Fibroblast of skin of scalp (primary cell): ENCODE measurements around the gene ELMO3.
A peak's percentile ranks its signal among the peaks of the same experiment; 100 is the strongest.

Source experiments
- DNase-seq: peaks from one replicate; pipeline ENCODE4 v3.0.0-alpha.2; 2013

Gene ELMO3

DNA sequence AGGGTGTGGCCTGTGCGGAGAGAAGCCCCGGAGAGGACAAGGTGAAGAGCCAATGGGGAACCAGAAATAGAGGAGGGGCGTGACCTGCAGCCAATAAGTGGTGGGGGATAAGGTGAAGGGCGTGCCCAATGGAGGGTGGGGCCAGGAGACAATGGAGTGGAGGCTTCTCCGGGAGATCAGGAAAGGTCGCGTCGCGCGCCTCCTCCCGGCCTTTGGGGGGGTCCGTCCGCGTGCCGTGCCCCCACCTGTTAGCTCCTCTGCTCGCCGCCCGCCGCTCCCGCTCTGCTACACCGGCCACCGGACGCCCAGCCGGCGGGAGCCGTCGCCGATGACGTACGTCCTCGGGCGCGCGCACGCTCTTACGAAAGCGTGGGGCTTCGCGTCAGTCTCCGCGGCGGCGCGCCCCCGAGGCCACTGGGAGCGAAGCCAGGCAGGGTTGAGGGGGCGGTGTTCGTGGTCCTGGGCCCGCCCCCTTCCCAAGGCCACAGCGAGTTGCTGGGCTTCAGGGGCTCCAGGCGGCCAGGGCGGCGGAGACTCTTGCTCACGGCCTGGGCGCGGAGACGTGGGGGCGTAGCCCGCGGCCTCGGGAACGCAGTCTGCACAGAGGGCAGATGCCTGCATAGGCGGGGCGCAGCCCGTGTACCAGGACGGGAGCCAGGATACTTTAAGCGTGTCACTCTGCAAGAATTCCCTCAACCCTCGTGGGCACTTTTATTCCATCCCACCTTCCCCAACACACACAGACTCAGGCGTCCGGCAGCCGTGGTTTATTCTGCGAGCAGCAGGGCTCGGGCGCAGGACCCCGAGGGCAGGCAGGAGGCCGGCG, 15.1 kb upstream of the ELMO3 start, which contains the start of gene MATCAP1:
Gene MATCAP1 (minus strand): TSS at position 337 of the 826 bp plus-strand sequence. CDS start 3,353 bp downstream, outside the sequence.
- peak; percentile 98 for DNase-seq

DNA sequence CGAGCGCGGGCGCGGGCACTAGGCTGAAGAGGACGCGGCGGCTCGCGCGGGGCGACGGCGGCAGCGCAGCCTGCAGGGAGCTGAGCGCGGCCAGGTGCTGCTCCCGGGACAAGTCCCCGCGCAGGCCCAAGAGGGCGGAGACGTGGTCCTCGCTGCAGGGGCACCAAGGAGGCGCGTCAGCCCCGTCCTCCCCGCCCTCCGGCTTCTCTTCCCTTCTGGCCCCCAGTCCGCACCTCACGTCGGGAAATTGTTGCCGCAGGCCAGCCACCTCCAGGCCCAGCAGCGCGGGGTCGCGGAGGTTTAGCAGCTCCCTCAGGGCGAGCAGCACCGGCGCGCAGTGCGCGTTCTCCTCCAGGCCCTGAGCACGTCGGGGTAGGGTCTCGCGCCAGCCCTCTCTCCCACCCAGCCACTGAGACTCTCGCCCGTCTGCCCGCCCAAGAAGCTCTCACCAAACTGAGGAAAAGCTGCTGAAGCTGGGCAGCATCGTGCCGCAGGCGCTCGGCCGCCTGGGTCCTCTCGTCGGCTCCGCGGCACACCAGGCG, 14.4 kb upstream of the ELMO3 start:
- no peak for DNase-seq

DNA sequence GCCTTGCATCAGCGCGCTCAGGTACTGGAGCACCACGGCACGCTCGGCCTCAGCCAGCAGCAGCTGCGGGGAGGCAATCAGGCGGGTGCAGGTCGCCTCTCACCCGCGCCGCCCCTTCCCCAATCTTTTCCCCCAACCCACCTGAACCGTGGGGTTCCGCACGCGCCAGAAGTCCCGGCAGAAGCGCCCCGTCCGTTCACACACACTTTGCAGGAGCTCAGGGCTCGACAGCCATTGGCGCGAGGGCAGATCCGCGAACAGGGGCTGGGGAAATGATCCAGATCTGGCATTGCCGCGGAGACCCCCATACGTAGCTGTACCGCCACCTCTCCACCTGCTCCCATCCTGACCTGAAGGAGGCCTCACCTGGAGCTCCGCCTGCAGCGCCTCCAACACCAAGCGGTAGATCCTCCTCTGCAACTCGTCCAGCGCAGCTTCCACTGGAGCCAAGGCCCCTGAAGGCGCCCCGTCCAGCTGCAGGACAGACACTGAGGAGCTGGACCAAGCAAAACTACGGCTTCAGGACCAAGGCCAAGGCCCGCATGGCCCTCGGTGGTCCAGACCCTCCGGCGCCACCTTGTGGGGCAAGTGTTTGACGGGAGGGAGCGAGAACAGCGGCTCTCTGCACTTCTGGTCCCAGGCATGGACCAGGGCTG, 13.8 kb upstream of the ELMO3 start:
- DNase-seq: peak; percentile 86

DNA sequence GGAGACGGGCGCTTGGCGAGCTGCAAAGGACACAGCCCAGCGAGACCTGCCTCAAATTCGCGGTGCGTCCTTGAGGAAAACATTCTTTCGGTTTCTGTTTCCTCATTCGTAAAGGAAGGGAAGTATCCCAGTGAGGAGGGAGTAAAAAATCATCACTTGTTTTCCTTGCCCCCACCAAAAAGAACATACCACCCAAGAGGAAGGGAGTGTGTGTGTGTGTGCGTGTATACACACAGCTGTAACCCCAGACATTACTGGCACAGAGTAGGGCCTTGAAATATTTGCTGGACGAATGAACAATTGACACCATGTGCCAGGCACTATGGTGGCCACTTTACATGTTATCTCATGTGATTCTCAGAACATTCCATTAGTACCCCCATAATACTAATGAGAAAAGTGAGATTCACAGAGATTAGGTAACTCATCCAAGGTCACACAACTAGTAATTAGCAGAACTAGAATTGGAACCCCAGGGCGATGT, 13.2 kb upstream of the ELMO3 start:
- no peak for DNase-seq

DNA sequence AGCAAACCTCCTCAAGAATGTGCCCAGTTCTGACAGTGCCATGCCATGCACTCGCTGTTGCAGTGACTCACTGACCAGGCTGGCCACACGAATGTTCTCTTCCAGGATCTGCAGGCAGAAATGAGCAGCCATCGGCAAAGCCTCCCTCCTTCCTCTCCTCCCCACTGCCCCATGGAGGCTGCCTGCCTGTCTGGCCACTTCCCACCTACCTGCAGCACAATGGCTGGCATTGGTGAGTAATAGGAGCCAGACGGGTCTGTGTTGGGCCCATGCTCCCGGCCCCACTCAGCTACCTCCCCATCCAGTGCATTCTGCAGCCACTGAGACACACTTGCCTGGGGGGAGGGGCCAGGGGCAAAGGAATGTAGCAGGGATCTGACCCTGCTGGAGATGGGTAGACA, 12.4 kb upstream of the ELMO3 start:
- DNase-seq: no peak

DNA sequence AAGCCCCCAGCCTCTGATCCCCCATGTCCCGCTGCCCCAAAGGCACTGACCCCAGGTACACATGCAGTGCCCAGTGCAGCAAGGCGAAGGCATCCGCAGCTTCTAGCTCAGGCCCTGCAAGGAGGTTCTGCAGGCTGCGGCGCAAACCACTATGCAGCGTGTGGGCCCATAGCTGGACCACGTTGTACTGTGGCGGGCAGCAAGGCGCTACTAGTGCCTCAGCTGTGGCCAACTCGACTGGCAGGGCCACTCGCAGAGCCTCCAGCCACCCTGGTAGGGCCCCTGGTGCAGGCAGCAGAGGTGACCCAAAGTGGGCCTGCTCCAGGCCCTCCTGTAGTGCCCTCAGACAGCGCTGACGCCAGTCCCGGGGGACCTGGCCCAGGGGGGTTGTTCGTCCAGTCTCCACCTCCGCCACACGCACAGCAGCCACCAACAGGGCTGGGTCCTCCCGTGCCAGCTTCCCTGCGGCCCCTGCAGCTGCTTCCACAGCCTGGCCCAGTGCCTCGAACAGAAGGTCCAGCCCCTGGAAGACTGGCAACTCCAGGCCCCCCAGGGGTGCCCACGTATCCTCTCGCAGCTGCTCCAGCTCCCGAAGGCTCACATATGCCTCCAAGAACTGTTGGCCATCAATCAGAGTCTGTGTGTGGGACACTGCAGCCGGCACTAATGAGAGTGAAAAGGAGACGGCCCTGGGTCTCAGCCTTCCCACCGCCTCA, 11.6 kb upstream of the ELMO3 start:
- no peak for DNase-seq

DNA sequence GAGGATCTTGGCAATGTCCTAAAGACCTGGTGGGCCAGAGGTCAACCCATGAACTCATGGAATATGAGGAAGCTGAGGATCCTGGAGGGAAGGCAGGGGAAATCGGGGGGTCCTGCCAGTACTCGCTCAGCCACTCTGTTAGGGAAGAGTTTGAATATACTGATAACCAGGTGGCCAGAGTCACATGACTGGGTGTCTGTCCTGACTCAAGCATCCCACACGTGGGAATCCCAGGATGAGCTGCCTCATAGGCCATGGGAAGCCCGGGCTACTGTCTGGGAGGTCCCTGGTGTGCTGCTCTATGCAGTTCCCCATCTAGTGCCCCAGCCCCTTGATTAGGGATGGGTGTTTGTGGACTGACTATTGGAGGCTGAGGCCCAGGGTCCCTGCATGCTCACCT, 10.6 kb upstream of the ELMO3 start:
- DNase-seq: no peak

DNA sequence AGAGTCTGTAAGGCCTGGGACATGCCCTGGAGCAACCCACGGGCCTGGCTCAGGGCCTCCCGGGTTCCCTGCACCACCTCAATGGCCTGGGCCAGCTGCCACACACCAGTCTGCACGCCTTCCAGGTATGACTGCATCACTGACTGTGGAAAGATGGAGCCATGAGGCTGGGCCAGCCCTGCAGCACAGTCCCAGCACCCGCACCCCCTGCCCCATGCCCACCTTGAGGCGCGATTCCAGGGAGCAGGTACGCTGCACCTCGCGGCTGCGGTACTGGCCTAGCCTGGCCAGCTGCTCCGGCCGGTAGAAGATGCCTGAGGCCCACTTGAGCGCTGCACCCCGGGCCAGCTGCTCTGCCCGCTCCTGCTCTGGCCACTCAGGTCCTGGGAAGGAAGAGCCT, 10.1 kb upstream of the ELMO3 start:
- DNase-seq: no peak

DNA sequence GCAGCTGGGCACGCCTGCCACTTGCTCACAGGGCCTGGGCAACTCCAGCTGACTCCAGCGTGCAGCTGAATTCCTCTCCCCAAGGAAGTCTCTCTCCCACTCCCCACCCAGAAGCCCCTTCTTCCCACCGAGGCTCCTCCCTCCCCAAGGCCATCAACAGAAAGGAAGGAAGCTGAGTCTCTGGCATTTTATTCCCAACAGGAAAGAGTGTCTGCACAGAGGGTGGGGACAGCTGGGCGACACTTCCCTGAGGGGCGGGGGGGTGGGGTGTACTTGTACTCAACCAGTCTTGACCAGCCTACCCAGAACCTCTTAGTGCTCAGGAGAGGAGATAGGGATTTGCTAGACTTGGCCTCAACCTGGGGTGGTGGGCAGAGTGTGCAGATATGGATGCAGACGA, 8.9 kb upstream of the ELMO3 start, which contains the start of gene EXOC3L1:
Gene EXOC3L1 (minus strand): TSS at position 96 of the 400 bp plus-strand sequence. CDS start 460 bp downstream, outside the sequence.
- no peak for DNase-seq

DNA sequence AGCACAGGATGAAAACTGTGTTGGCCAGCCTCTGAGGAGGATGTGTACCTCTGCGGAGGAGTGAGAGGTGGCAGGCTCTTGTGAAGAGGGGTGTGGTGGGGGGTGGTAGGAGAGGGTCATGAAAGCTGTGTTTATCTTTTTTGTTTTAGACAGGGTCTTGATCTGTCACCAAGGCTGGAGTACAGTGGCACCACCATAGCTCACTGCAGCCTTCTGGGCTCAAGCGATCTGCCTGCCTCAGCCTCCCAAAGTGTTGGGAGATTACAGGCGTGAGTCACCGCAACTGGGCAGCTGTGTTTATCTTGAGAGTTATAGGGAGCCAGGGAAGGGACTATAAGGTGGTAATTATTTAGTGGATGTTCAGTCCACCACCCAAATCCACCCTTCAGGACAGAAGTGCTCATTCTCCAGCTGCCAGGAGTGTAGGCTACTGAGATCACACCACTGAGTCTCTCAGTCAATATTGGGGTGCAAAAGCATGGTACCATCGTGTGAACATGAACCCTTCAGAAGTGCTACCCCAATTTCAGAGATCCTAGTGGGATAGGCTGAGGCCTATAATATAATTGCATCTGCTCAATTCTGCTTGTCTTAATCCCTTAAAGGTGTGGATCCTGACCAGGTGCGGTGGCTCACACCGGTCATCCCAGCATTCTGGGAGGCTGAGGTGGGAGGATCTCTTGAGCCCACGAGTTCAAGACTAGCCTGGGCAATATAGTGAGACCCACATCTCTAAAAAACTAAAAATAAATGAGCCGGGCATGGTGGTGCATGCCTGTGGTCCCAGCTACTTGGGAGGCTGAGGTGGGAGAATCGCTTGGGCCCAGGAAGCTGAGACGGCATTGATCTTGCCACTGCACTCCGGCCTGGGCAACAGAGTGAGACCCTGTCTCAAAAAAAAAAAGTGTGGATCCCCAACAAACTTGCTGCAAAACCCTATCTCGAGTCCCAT, 8.2 kb upstream of the ELMO3 start:
- no peak for DNase-seq

DNA sequence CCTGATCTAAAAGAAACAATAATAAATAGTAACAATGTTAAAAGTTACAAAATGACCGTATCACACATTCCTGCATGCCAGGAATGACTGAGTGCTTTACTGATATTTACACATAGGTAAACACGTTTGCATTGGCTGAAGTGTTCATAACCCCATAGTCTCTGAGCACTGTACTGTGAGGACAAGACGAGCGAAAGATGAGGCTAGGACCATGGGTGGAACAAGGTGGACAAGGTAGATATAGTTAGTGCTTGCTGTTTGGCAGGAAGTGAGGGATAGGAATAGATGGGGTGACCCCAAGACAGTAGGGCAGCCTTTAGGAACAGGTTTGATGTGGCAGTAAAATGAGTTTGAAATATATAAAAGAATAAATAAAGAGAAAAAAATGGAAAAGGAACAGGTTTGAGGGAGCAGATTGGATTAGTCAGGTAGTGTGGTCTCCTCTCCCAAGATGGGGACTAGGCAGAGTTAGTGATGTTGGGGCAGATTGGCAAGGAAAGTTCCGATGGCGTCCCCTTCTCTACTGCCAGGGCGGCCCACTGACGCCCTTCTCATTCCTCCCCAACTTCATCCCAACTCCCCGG, 7.4 kb upstream of the ELMO3 start:
- DNase-seq: no peak

DNA sequence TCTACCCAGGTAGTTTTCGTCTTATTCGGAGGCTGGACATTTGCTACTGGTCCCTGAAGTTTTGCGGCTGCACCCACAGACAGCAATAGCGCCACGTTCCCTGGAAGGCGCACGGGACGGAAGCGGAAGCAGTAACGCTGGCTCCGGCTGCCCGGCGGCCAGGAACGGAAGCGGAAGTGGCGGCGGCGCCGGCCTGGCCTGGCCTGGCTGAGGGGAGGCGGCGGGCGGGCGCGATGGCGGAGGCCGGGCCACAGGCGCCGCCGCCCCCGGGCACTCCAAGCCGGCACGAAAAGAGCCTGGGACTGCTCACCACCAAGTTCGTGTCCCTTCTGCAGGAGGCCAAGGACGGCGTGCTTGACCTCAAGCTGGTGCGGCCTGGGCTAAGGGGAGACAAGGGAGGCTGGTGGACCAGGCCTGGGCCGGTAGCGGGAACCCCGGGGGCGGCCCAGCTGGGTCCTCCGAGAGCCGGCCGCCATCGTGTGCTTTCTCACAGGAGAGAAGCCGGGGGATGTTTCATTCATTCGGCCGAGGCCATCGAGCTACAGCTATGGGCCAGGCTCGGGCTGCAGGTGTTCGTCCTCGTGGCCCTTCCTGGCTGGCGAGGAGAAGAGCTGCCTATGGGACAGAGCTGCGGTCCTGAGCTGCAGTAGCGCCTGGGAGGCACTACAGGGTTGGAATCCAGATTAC, 6.8 kb upstream of the ELMO3 start, which contains the start of gene E2F4:
Gene E2F4 (plus strand): TSS at position 161 of the 687 bp plus-strand sequence. CDS start 73 bp downstream, at position 234.
- DNase-seq: peak; percentile 93

DNA sequence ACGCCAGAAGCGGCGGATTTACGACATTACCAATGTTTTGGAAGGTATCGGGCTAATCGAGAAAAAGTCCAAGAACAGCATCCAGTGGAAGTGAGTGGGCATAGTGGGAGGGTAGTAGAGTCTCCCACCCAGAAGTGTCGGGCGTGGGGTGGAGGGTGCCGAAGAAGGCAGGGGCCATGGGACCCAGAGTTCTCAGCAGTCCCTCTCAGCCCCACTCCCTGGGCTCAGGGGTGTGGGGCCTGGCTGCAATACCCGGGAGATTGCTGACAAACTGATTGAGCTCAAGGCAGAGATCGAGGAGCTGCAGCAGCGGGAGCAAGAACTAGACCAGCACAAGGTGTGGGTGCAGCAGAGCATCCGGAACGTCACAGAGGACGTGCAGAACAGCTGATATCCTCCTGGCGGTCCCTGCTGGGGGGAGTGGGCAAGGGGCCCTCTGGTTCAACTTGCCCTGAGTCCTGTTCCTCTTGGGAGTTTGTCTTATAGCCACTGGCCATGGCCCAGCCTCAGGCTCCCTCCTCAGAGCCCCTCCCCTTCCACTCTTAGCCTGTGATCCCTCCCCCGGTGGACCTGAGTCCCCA, 6.1 kb upstream of the ELMO3 start:
- no peak for DNase-seq

DNA sequence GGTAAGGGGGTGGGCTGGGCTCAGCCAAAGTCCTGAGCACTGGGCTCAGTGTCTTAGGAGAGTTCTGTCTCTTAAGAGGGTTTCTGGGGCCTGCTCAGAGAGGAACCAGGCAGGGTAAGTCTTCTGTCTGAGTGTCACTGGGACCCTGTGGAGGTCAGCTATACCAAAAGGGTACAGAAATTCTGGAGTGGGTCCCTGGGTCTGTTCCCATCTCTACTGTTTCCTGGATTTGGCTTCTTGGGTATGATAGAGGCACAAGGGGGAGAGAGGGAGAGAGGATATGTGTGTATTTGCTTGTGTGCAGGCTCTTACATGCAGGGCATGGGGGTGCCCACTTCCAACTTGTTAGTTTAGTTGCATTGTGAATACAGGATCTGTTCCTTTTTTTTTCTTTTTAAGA, 5.4 kb upstream of the ELMO3 start:
- DNase-seq: no peak

DNA sequence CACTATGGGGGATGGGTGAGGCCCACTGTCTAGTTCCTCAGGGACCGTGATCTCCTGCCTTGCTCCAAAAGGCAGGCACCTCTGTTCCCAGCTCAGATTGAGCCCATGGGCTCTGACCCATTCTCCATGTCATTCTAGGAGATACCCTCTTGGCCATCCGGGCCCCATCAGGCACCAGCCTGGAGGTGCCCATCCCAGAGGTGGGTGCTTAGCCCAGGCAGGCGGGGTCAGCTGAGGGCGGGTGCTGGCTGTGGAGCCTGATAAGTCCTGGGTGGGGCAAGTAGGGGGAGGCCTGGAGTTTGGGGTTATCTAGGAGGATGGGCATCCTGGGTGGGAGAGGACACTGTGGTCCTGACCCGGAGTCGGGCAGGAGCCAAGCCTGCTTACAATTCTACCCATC, 4.7 kb upstream of the ELMO3 start:
- DNase-seq: no peak

DNA sequence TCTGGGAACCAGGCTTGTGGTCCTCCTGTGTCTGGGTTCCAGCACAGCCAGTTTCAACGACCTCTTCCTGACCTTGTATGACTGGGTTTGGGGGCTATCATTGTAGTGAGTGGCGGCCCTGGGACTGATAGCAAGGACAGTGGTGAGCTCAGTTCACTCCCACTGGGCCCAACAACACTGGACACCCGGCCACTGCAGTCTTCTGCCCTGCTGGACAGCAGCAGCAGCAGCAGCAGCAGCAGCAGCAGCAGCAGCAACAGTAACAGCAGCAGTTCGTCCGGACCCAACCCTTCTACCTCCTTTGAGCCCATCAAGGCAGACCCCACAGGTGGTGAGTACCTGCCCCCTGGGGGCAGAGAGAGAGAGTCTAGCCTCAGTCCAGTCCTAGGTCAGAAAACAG, 3.3 kb upstream of the ELMO3 start:
- DNase-seq: no peak

DNA sequence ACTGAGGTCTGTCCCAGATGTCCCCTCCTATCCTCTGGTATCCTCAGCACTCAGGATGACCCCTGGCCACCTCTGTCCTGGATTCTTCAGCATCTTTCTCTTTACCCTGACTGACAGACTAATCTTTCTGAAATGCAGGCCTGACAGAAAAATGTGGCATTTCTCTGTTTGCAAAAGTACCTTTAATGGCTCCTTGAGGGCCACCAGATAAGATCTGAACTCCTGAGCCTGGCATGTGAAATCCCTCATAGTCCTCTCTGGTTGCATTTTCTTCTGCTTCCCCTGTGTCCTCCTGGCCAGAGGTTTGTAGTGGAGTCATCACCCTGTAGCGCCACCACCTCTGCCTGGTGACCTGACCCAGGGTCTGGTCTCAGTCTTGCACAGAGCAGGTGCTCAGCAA, 2.0 kb upstream of the ELMO3 start:
- no peak for DNase-seq

DNA sequence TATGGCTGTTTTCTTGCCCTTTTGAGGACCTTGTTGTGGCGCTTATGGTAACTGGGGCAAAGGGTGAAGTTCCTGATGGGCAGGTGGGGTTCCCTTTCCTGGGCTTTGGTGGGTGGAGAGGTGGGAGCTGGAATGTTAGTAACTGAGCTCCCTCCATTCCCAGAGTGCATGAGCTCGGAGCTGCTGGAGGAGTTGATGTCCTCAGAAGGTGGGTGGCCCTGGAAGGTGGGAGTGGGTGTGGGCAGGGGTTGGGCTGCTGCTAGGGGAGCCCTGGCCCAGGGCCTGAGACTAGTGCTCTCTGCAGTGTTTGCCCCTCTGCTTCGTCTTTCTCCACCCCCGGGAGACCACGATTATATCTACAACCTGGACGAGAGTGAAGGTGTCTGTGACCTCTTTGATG, 1.2 kb upstream of the ELMO3 start:
- DNase-seq: no peak

DNA sequence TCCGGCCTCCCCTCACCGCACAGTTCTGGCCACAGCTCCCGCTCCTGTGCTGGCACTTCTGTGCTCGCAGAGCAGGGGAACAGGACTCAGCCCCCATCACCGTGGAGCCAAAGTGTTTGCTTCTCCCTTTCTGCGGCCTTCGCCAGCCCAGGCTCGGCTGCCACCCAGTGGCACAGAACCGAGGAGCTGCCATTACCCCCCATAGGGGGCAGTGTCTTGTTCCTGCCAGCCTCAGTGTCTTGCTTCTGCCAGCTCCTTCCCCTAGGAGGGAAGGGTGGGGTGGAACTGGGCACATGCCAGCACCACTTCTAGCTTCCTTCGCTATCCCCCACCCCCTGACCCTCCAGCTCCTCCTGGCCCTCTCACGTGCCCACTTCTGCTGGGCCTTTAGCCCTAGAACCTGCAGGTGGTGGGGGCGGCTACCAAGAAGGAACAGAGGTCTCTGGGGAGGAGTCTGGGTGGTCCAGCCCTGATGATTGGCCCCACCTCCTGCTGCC, 645 bp upstream of the ELMO3 start:
- peak; percentile 55 for DNase-seq

DNA sequence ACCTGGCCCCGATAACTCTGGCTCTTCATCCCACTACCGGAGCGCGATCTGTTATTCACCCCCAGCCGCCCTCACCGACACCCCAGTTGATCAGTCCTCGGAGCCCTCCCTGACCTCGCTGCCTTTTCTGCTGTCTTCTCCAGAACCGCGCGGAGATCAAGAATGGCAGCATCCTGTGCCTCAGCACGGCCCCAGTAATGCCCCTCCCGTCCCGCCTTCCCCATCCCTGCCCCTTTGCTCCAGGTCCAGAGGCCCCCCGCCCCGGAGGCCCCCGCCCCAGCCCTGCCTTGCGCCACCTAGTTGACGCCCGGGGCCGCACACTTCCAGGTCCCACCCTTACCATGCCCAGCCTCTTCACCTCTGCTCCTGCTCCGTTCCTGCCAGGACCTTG, 872 bp downstream of the ELMO3 start:
- DNase-seq: no peak
